K562 (cell line): Measurements from ENCODE around the gene NBEAL2. TPM values are rescaled to one million over a fixed set of nuclear protein-coding genes. Genes with fewer than 3 reads are reported as not detected.

Source experiments
- ATAC-seq: fragments of 200-7000 bp; cut with Tn5 transposase; 3 replicates; pipeline ENCODE4 v1.9.1; 2020; ENCODE audit warnings: moderate library complexity
- BruUV-seq: library from RNA; stranded (reverse); fragments of 400-500 nt; replicated peaks from 2 replicates; lab custom pipeline; 2021; lab: Mats Ljungman, UMichigan
- CTCF ChIA-PET: fragments of 300-600 bp; formaldehyde crosslinking; extraction: SDS; loops from one replicate; lab custom pipeline; 2021; ENCODE audit warnings: low intra/inter-chr PET ratio; lab: Yijun Ruan, JAX
- POLR2A ChIA-PET: fragments of 300-600, 350-650 bp; sonication (Branson Sonifier 250); formaldehyde crosslinking; extraction: SDS; loops from one replicate; lab custom pipeline; 2021; ENCODE audit warnings: antibody characterized with exemption, inconsistent platforms; lab: Yijun Ruan, JAX
- DNase-seq, 4 experiments: peaks; one replicate each; pipeline versions ENCODE4 v3.0.0 to v3.0.0-alpha.2; 2011 to 2018; ENCODE audit warnings: low spot score in 3 of 4, mixed read lengths in 3 of 4; ENCODE audit errors: extremely low read depth in 1 of 4
- FAIRE-seq: peaks from 2 replicates; lab custom pipeline; 2011; peaks lifted over from hg19 to GRCh38; lab: Jason Lieb, UNC
- H2AFZ ChIP-seq: 2 replicates; pipeline ENCODE4 v1.6.0; 2011; ENCODE audit warnings: low read depth, low read length, control low read depth, inconsistent platforms
- H3K27ac ChIP-seq: fragments of 200-600 bp; 3 replicates; pipeline ENCODE4 v1.8.0; 2011; ENCODE audit warnings: low read depth, mild to moderate bottlenecking, control low read depth, inconsistent platforms, low read length, moderate library complexity, mixed read lengths; ENCODE audit errors: extremely low read depth
- H3K27me3 ChIP-seq, 2 experiments: fragments of 300-600 bp in 1 of 2; 2 replicates in 1 of 2; 3 replicates in 1 of 2; pipeline versions ENCODE4 v1.6.0 to v1.8.0; 2011; ENCODE audit warnings: inconsistent platforms in 2 of 2, low read length in 2 of 2, mild to moderate bottlenecking in 1 of 2, mixed read lengths in 1 of 2, moderate library complexity in 1 of 2; ENCODE audit not compliant: control insufficient read depth in 2 of 2, insufficient read depth in 2 of 2
- H3K36me3 ChIP-seq: fragments of 300-600 bp; 3 replicates; pipeline ENCODE4 v1.8.0; 2011; ENCODE audit warnings: mild to moderate bottlenecking, low read length, inconsistent platforms; ENCODE audit not compliant: control insufficient read depth, insufficient read depth
- H3K4me1 ChIP-seq, 2 experiments: fragments of 200-600 bp in 1 of 2; replicated peaks in 1 of 2; 2 replicates in 1 of 2; 3 replicates in 1 of 2; pipeline versions ENCODE4 v1.5.1 to v1.8.0; 2011; ENCODE audit warnings: inconsistent platforms in 2 of 2, low read length in 2 of 2, mild to moderate bottlenecking in 1 of 2, mixed read lengths in 1 of 2, moderate library complexity in 1 of 2; ENCODE audit not compliant: control insufficient read depth in 2 of 2, insufficient read depth in 2 of 2
- H3K4me2 ChIP-seq: 2 replicates; pipeline ENCODE4 v1.6.1; 2011; ENCODE audit warnings: low read length, control low read depth, inconsistent platforms, mixed read lengths; ENCODE audit not compliant: insufficient read depth
- H3K4me3 ChIP-seq: fragments of 200-600 bp; sonication (generic), shearing (Covaris generic); 2 replicates; pipeline ENCODE4 v1.5.1; 2016; ENCODE audit warnings: control low read depth, inconsistent platforms
- H3K79me2 ChIP-seq: fragments of 200-600 bp; 3 replicates; pipeline ENCODE4 v1.8.0; 2011; ENCODE audit warnings: low read length, inconsistent platforms; ENCODE audit not compliant: control insufficient read depth, insufficient read depth
- H3K9ac ChIP-seq, 2 experiments: 2 replicates each; pipeline versions ENCODE4 v1.6.0 to v1.6.1; 2011; ENCODE audit warnings: low read depth in 2 of 2, low read length in 2 of 2, control low read depth in 1 of 2, inconsistent platforms in 1 of 2, mild to moderate bottlenecking in 1 of 2, mixed read lengths in 1 of 2; ENCODE audit not compliant: insufficient read depth in 1 of 2
- H3K9me1 ChIP-seq: one replicate; pipeline ENCODE4 v1.6.0; 2011; ENCODE audit warnings: inconsistent platforms, mild to moderate bottlenecking, low read length, moderate library complexity; ENCODE audit not compliant: control insufficient read depth, insufficient read depth
- H3K9me3 ChIP-seq: replicated peaks from 2 replicates; pipeline ENCODE4 v1.5.1; 2011; ENCODE audit warnings: low read depth, low read length, inconsistent platforms; ENCODE audit not compliant: control insufficient read depth, insufficient read depth
- H4K20me1 ChIP-seq: replicated peaks from 2 replicates; pipeline ENCODE4 v1.6.1; 2011; ENCODE audit warnings: low read length, inconsistent platforms, mixed read lengths; ENCODE audit not compliant: control insufficient read depth, insufficient read depth
- HIVEP1 ChIP-seq: fragments of 250-450 bp; sonication (Bioruptor Pico); IDR thresholded peaks from 2 replicates; pipeline ENCODE4 v1.4.0; 2020; ENCODE audit warnings: mild to moderate bottlenecking
- NFIC ChIP-seq: fragments of 450-650 bp; IDR thresholded peaks from 2 replicates; pipeline ENCODE4 v1.6.1; 2017; ENCODE audit warnings: mild to moderate bottlenecking, inconsistent platforms
- POLR2G ChIP-seq: fragments of 200-400 bp; formaldehyde crosslinking; IDR thresholded peaks from 2 replicates; pipeline ENCODE4 v1.6.1; 2017; ENCODE audit warnings: low read depth, mild to moderate bottlenecking, antibody characterized with exemption, low read length, moderate library complexity
- SMARCA4 ChIP-seq: fragments of 450-650 bp; IDR thresholded peaks from 2 replicates; pipeline ENCODE4 v1.6.1; 2016
- WGBS: fragments of 100-300 bp; shearing (Covaris generic); methylation state at CpG from one replicate; pipeline ENCODE4 v1.1.6; 2016; ENCODE audit warnings: low coverage, mixed read lengths; ENCODE audit not compliant: insufficient coverage; ENCODE audit errors: missing lambda C conversion rate; 5-methylcytosine and 5-hydroxymethylcytosine counted together
- in situ Hi-C: fragments of 300-500 bp; cut with MboI; formaldehyde crosslinking; loops from 4 replicates; pipeline ENCODE4 v1.15.0; 2018; ENCODE audit warnings: inconsistent platforms, mixed read lengths
- intact Hi-C: fragments of 100-400 bp; cut with micrococcal nuclease; formaldehyde crosslinking; loops from 2 replicates; pipeline ENCODE4 v1.14.2; 2022
- polyA plus RNA-seq, 8 experiments: library from polyadenylated mRNA; depleted of rRNA in 4 of 8; stranded (reverse) in 5 of 8; unstranded in 3 of 8; fragments of >200 nt; fragmentation: Nextera tagmentation in 2 of 8; fragmentation: Illumina TruSeq in 1 of 8; extraction: Ambion mirVana in 2 of 8; extraction: Trizol in 1 of 8; gene quantifications; 2 replicates each; pipeline versions ENCODE4 v1.2.1 to v1.2.3, GENCODE V29; 2011 to 2014; ENCODE audit warnings: inconsistent platforms in 1 of 8, missing spikeins in 1 of 8
- total RNA-seq, 7 experiments: library from RNA; depleted of rRNA in 6 of 7; stranded (reverse); fragments of >200 nt in 6 of 7; fragmentation: Illumina TruSeq in 2 of 7; extraction: Trizol in 2 of 7; gene quantifications; 2 replicates each; pipeline versions ENCODE4 v1.2.1 to v1.2.3, GENCODE V29; 2011 to 2021; ENCODE audit warnings: low replicate concordance in 1 of 7

The NBEAL2 gene
- total and polyA plus RNA-seq, 9 of the 15 experiments (the other 6 are each of a cell fraction or from before 2014, with no cell fraction given), result 0.06 to 114 (median 29.6) TPM

- no peak for TF ChIP-seq HIVEP1 (CRISPR knock-in tag)
- peak; percentile 61 for TF ChIP-seq POLR2G
- TF ChIP-seq, all 486 proteins: peak for 5
Measured at GRCh38 chr3:46989146-46989810, 9.8 kb downstream of the NBEAL2 start (continued).

- CTCF ChIA-PET, result no interaction called here
- H3K27me3 ChIP-seq, result no peaks in the 10 kb centered on the region
- FAIRE-seq (no peak), ATAC-seq (no peak)
- peak overlapping the region in 1 of 2 experiments; percentile 24; a peak in 2 of 4 replicates for H3K9ac ChIP-seq
- no peak overlapping the region for H2AFZ ChIP-seq
- H4K20me1 ChIP-seq, result no peaks in the 10 kb centered on the region
- no peak overlapping the region for H3K27ac ChIP-seq
- BruUV-seq, result no TSS peak
- in situ Hi-C loops, result no loop called here
- no peak for TF ChIP-seq SMARCA4
- peak; percentile 87 for TF ChIP-seq NFIC
- TF ChIP-seq, all 486 proteins: peak for 1
- Histone ChIP-seq H3K36me3 (peaks cover 71% of the 10 kb centered on the region), H3K79me2 (peaks cover 34% of the 10 kb centered on the region), H3K9me3 (no peaks in the 10 kb centered on the region), H3K4me3 (no peak overlapping the region), H3K4me1 (peaks cover 32 to 61% of the 10 kb centered on the region in 2 experiments), H3K4me2 (no peak overlapping the region), H3K9me1 (peaks cover 5% of the 10 kb centered on the region)
- no peak for DNase-seq
- intact Hi-C loops, result loop anchor here (10.0 kb wide), 1 partner anchor 286 kb away; the partner anchor contains the start of gene TMIE
- 92% methylated on average over 11 of the region's 11 CpGs for WGBS
- POLR2A ChIA-PET, result interaction anchor here (1.0 to 2.2 kb wide), 4 partner anchors 9 to 54 kb away, joined by 3 to 7 read pairs (median 5); partner anchors contain the start of gene NBEAL2
Measured at GRCh38 chr3:46990573-46991374, 11.3 kb downstream of the NBEAL2 start.
